Thoracic aorta (tissue), 2 donors: ENCODE data around the gene IRX3. TPM values are rescaled to one million over a fixed set of nuclear protein-coding genes. Genes with fewer than 3 reads are reported as not detected.

Experiments used
- ATAC-seq: fragments of 150-250 bp; one replicate; pipeline ENCODE4 v1.8.0; 2017; ENCODE audit warnings: low read depth; ENCODE audit not compliant: insufficient number of reproducible peaks, low FRiP score
- DNase-seq: peaks from one replicate; pipeline ENCODE4 v3.0.0-alpha.2; 2020; ENCODE audit warnings: low spot score
- H3K27ac ChIP-seq, 2 donors: fragments of 200-600 bp; sonication (generic); 1 replicate in 1 of 2; 2 replicates in 1 of 2; pipeline ENCODE4 v1.5.1; 2016; ENCODE audit warnings: mild to moderate bottlenecking in 2 of 2, moderate library complexity in 2 of 2
- H3K27me3 ChIP-seq: fragments of 200-600 bp; sonication (generic); replicated peaks from 2 replicates; pipeline ENCODE4 v1.6.0; 2016; ENCODE audit warnings: mild to moderate bottlenecking; ENCODE audit not compliant: insufficient read depth
- H3K36me3 ChIP-seq: fragments of 200-600 bp; sonication (generic); one replicate; pipeline ENCODE4 v1.5.1; 2016
- H3K4me1 ChIP-seq, 2 donors: fragments of 200-600 bp; sonication (generic); 1 replicate in 1 of 2; 2 replicates in 1 of 2; pipeline versions ENCODE4 v1.5.1 to v1.6.0; 2016; ENCODE audit warnings: low read depth in 2 of 2, mild to moderate bottlenecking in 1 of 2; ENCODE audit not compliant: control insufficient read depth in 1 of 2
- H3K4me3 ChIP-seq: fragments of 200-600 bp; sonication (generic); 2 replicates; pipeline ENCODE4 v1.5.1; 2016; ENCODE audit warnings: mild to moderate bottlenecking
- H3K9me3 ChIP-seq: fragments of 200-600 bp; sonication (generic); 2 replicates; pipeline ENCODE4 v1.5.1; 2016
- CTCF ChIP-seq: fragments of 200-600 bp; sonication (generic); IDR thresholded peaks from one replicate; pipeline ENCODE4 v1.5.1; 2019; ENCODE audit warnings: antibody characterized with exemption
- total RNA-seq, 2 donors: library from RNA; depleted of rRNA; stranded (reverse); fragments of >200 nt; gene quantifications; one replicate each; pipeline versions ENCODE4 v1.1.0 to v1.2.3, GENCODE V29; 2016

The IRX3 gene
- total RNA-seq, 2 donors from 2014 or later, result 0.95 to 2.0 TPM

GRCh38 chr16:54288030-54288834, 1.6 kb upstream of the IRX3 start:
- DNase-seq (no peak), ATAC-seq (no peak)
- H3K27me3 ChIP-seq, result peaks cover 12% of the 10 kb centered on the region
- H3K9me3 ChIP-seq, result no peaks in the 10 kb centered on the region
- no peaks in the 10 kb centered on the region for H3K36me3 ChIP-seq
- H3K27ac ChIP-seq, result no peak overlapping the region
- H3K4me1 ChIP-seq, result peaks cover 7 to 30% of the 10 kb centered on the region in 2 donors
- H3K4me3 ChIP-seq, result no peak overlapping the region
- TF ChIP-seq CTCF, result no peak

- Histone ChIP-seq H3K36me3 (no peaks in the 10 kb centered on the region), H3K27ac (no peak overlapping the region), H3K4me3 (peak overlapping the region; percentile 87), H3K27me3 (peaks cover 12% of the 10 kb centered on the region), H3K9me3 (no peaks in the 10 kb centered on the region), H3K4me1 (peaks cover 8 to 32% of the 10 kb centered on the region in 2 donors)
- ATAC-seq, result no peak
- no peak for DNase-seq
- no peak for TF ChIP-seq CTCF
These were observed 793 bp upstream of the IRX3 start for GRCh38 chr16:54287131-54288029.

GRCh38 chr16:54286090-54286365, 559 bp downstream of the IRX3 start:
- TF ChIP-seq CTCF, result no peak
- peaks cover 12% of the 10 kb centered on the region for H3K27me3 ChIP-seq
- no peaks in the 10 kb centered on the region for H3K9me3 ChIP-seq
- no peak for ATAC-seq
- H3K4me3 ChIP-seq, result peak overlapping the region; percentile 87
- H3K4me1 ChIP-seq, result peaks cover 8 to 40% of the 10 kb centered on the region in 2 donors
- no peaks in the 10 kb centered on the region for H3K36me3 ChIP-seq
- H3K27ac ChIP-seq, result peak overlapping the region in 1 of 2 donors; percentile 54
- no peak for DNase-seq

GRCh38 chr16:54285414-54286089, 1.0 kb downstream of the IRX3 start:
- Histone ChIP-seq H3K4me1 (peaks cover 8 to 40% of the 10 kb centered on the region in 2 donors), H3K27ac (peak overlapping the region in 1 of 2 donors; percentile 34), H3K4me3 (peak overlapping the region; percentile 87), H3K36me3 (no peaks in the 10 kb centered on the region), H3K9me3 (no peaks in the 10 kb centered on the region), H3K27me3 (peaks cover 12% of the 10 kb centered on the region)
- TF ChIP-seq CTCF, result no peak
- DNase-seq, result no peak
- no peak for ATAC-seq
